Neural cell (in vitro differentiated cells): ENCODE data around the gene ADGRF3. TPM values are rescaled to one million over a fixed set of nuclear protein-coding genes. Genes with fewer than 3 reads are reported as not detected.

Source experiments
- H2AFZ ChIP-seq: fragments of 200-600, 300-800 bp; sonication (generic), shearing (Covaris generic); 2 replicates; pipeline ENCODE4 v1.6.0; 2014; ENCODE audit warnings: low read depth, mild to moderate bottlenecking, antibody characterized with exemption, low read length, moderate library complexity
- H3F3A ChIP-seq: fragments of 200-600 bp; shearing (Covaris generic); 2 replicates; pipeline ENCODE4 v1.6.1; 2016; ENCODE audit warnings: mild to moderate bottlenecking, moderate library complexity, mixed read lengths, antibody characterized with exemption, low read length; ENCODE audit not compliant: insufficient read depth, poor library complexity, severe bottlenecking
- H3K27ac ChIP-seq: fragments of 200-600, 300-800 bp; sonication (generic), shearing (Covaris generic); 2 replicates; pipeline ENCODE4 v1.5.1; 2014; ENCODE audit warnings: mild to moderate bottlenecking, low read length, moderate library complexity
- H3K27me3 ChIP-seq: fragments of 300-800, 200-600 bp; sonication (generic), shearing (Covaris generic); 2 replicates; pipeline ENCODE4 v1.6.0; 2014; ENCODE audit warnings: mild to moderate bottlenecking, low read depth, low read length, moderate library complexity; ENCODE audit not compliant: insufficient read depth
- H3K36me3 ChIP-seq: fragments of 300-800, 200-600 bp; sonication (generic), shearing (Covaris generic); 2 replicates; pipeline ENCODE4 v1.5.1; 2014; ENCODE audit warnings: mild to moderate bottlenecking, antibody characterized with exemption, low read length, moderate library complexity; ENCODE audit not compliant: insufficient read depth
- H3K4me2 ChIP-seq: fragments of 300-800, 200-600 bp; sonication (generic), shearing (Covaris generic); 2 replicates; pipeline ENCODE4 v1.6.0; 2014; ENCODE audit warnings: mild to moderate bottlenecking, low read length
- H3K4me3 ChIP-seq: fragments of 300-800, 200-600 bp; sonication (generic), shearing (Covaris generic); 2 replicates; pipeline ENCODE4 v1.5.1; 2014; ENCODE audit warnings: mild to moderate bottlenecking, low read length, moderate library complexity
- H3K79me2 ChIP-seq: fragments of 200-600 bp; shearing (Covaris generic); replicated peaks from 2 replicates; pipeline ENCODE4 v1.6.0; 2014; ENCODE audit warnings: mild to moderate bottlenecking, low read length, moderate library complexity; ENCODE audit not compliant: insufficient read depth
- H3K9ac ChIP-seq: fragments of 300-800, 200-600 bp; sonication (generic), shearing (Covaris generic); 2 replicates; pipeline ENCODE4 v1.6.1; 2016; ENCODE audit warnings: mild to moderate bottlenecking, low read length, mixed read lengths
- H3K9me2 ChIP-seq: fragments of 200-600 bp; shearing (Covaris generic); 2 replicates; pipeline ENCODE4 v1.6.1; 2016; ENCODE audit warnings: mild to moderate bottlenecking, low read length, mixed read lengths; ENCODE audit not compliant: insufficient read depth
- H3K9me3 ChIP-seq: fragments of 200-600, 300-800 bp; sonication (generic), shearing (Covaris generic); 2 replicates; pipeline ENCODE4 v1.6.1; 2016; ENCODE audit warnings: mild to moderate bottlenecking, mixed run types, low read length, moderate library complexity, mixed read lengths
- H4K20me1 ChIP-seq: fragments of 200-600 bp; shearing (Covaris generic); 2 replicates; pipeline ENCODE4 v1.6.1; 2016; ENCODE audit warnings: mild to moderate bottlenecking, mixed run types; ENCODE audit not compliant: insufficient read depth
- CTCF ChIP-seq: fragments of 450-650 bp; IDR thresholded peaks from 2 replicates; pipeline ENCODE4 v1.5.1; 2014; ENCODE audit warnings: antibody characterized with exemption, mild to moderate bottlenecking, moderate library complexity; ENCODE audit not compliant: poor library complexity, severe bottlenecking
- EP300 ChIP-seq: fragments of 450-650 bp; conservative IDR thresholded peaks from 2 replicates; pipeline ENCODE4 v1.6.1; 2014; ENCODE audit warnings: antibody characterized with exemption, mild to moderate bottlenecking, moderate library complexity; ENCODE audit not compliant: poor library complexity, severe bottlenecking
- EZH2 ChIP-seq: fragments of 200-600, 300-800 bp; shearing (Covaris generic), sonication (generic); IDR thresholded peaks from 2 replicates; pipeline ENCODE4 v1.6.1; 2014; ENCODE audit warnings: antibody characterized with exemption, low read length, borderline replicate concordance, mild to moderate bottlenecking; ENCODE audit not compliant: insufficient read depth, poor library complexity, severe bottlenecking
- MXI1 ChIP-seq: fragments of 450-650 bp; conservative IDR thresholded peaks from 2 replicates; pipeline ENCODE4 v1.6.1; 2014; ENCODE audit warnings: antibody characterized with exemption, mild to moderate bottlenecking; ENCODE audit not compliant: poor library complexity, severe bottlenecking
- POLR2AphosphoS5 ChIP-seq: IDR thresholded peaks from 2 replicates; pipeline ENCODE4 v1.6.1; 2012
- RAD21 ChIP-seq: fragments of 450-650 bp; conservative IDR thresholded peaks from 2 replicates; pipeline ENCODE4 v1.6.1; 2014; ENCODE audit warnings: antibody characterized with exemption, mild to moderate bottlenecking, moderate library complexity
- REST ChIP-seq: IDR thresholded peaks from 2 replicates; pipeline ENCODE4 v1.6.1; 2012; ENCODE audit warnings: borderline replicate concordance
- SMC3 ChIP-seq: fragments of 450-650 bp; conservative IDR thresholded peaks from 2 replicates; pipeline ENCODE4 v1.6.1; 2014; ENCODE audit warnings: antibody characterized with exemption, mild to moderate bottlenecking, moderate library complexity; ENCODE audit not compliant: poor library complexity
- TAF1 ChIP-seq: IDR thresholded peaks from 2 replicates; pipeline ENCODE4 v1.6.1; 2012; ENCODE audit warnings: low read depth
- polyA plus RNA-seq: library from polyadenylated mRNA; depleted of rRNA; stranded (reverse); fragments of >200 nt; gene quantifications from 2 replicates; pipeline ENCODE4 v1.2.3, GENCODE V29; 2014

ADGRF3 gene
- polyA plus RNA-seq, 1 donor from 2014 or later, result 0.42 TPM

- no peak for TF ChIP-seq TAF1
- no peak for TF ChIP-seq EP300
- no peak for TF ChIP-seq POLR2AphosphoS5
- no peak for TF ChIP-seq REST
- TF ChIP-seq CTCF, result no peak
- no peak for TF ChIP-seq EZH2
Observed at GRCh38 chr2:26366957-26367356, 20.4 kb upstream of the ADGRF3 start.

GRCh38 chr2:26364669-26365068 lies 18.1 kb upstream of the ADGRF3 start:
- Histone ChIP-seq H3K36me3 (peaks cover 10% of the 10 kb centered on the region), H4K20me1 (no peaks in the 10 kb centered on the region), H3K4me2 (no peak overlapping the region), H3K27ac (no peak overlapping the region), H3K4me3 (no peak overlapping the region), H3K79me2 (no peaks in the 10 kb centered on the region), H2AFZ (no peak overlapping the region), H3K9me2 (no peaks in the 10 kb centered on the region), H3K27me3 (no peaks in the 10 kb centered on the region), H3F3A (no peaks in the 10 kb centered on the region), H3K9me3 (no peaks in the 10 kb centered on the region), H3K9ac (no peak overlapping the region)
- TF ChIP-seq MXI1 (no peak), POLR2AphosphoS5 (no peak)

More at GRCh38 chr2:26366957-26367356, 20.4 kb upstream of the ADGRF3 start:
- Histone ChIP-seq H3K4me3 (no peak overlapping the region), H3K79me2 (no peaks in the 10 kb centered on the region), H3K27me3 (no peaks in the 10 kb centered on the region), H3K4me2 (no peak overlapping the region), H4K20me1 (no peaks in the 10 kb centered on the region), H3F3A (no peaks in the 10 kb centered on the region), H3K9ac (no peak overlapping the region), H2AFZ (no peak overlapping the region), H3K9me2 (no peaks in the 10 kb centered on the region), H3K9me3 (no peaks in the 10 kb centered on the region), H3K27ac (no peak overlapping the region), H3K36me3 (peaks cover 10% of the 10 kb centered on the region)

GRCh38 chr2:26363958-26364357 lies 17.4 kb upstream of the ADGRF3 start:
- Histone ChIP-seq H4K20me1 (no peaks in the 10 kb centered on the region), H2AFZ (no peak overlapping the region), H3K9me3 (no peaks in the 10 kb centered on the region), H3K9me2 (no peaks in the 10 kb centered on the region), H3F3A (no peaks in the 10 kb centered on the region), H3K36me3 (peaks cover 10% of the 10 kb centered on the region), H3K4me2 (no peak overlapping the region), H3K9ac (no peak overlapping the region), H3K79me2 (peaks cover 3% of the 10 kb centered on the region), H3K4me3 (no peak overlapping the region), H3K27ac (no peak overlapping the region), H3K27me3 (no peaks in the 10 kb centered on the region)
- no peak for TF ChIP-seq RAD21
- no peak for TF ChIP-seq TAF1
- no peak for TF ChIP-seq REST
- no peak for TF ChIP-seq EZH2
- no peak for TF ChIP-seq CTCF
- TF ChIP-seq SMC3, result no peak
- no peak for TF ChIP-seq MXI1
- no peak for TF ChIP-seq POLR2AphosphoS5
